Left lung (tissue), 10 donors: ENCODE measurements around the gene PAX5. TPM values are rescaled to one million over a fixed set of nuclear protein-coding genes. Genes with fewer than 3 reads are reported as not detected.

Experiments used
- ATAC-seq: fragments of 200-7000 bp; cut with Tn5 transposase; one replicate; pipeline ENCODE4 v1.9.1; 2020; ENCODE audit warnings: moderate library complexity
- DNase-seq, 4 donors: peaks; one replicate each; pipeline ENCODE4 v3.0.0-alpha.2; 2013 to 2020
- H3K27ac ChIP-seq, 2 donors: fragments of 200-600 bp; sonication (generic) in 1 of 2; one replicate each; pipeline versions ENCODE4 v1.5.0 to v1.8.0; 2020 to 2021
- H3K27me3 ChIP-seq, 2 donors: fragments of 200-600 bp; sonication (generic) in 1 of 2; one replicate each; pipeline versions ENCODE4 v1.5.0 to v1.8.0; 2020 to 2021
- H3K36me3 ChIP-seq, 2 donors: fragments of 200-600 bp; sonication (generic) in 1 of 2; one replicate each; pipeline versions ENCODE4 v1.5.0 to v1.8.0; 2020 to 2021
- H3K4me1 ChIP-seq, 2 donors: fragments of 200-600 bp; one replicate each; pipeline ENCODE4 v1.8.0; 2021
- H3K4me3 ChIP-seq, 2 donors: fragments of 200-600 bp; sonication (generic) in 1 of 2; one replicate each; pipeline versions ENCODE4 v1.5.0 to v1.8.0; 2020 to 2021; ENCODE audit warnings: mild to moderate bottlenecking in 1 of 2
- H3K9me3 ChIP-seq, 2 donors: fragments of 200-600 bp; sonication (generic) in 1 of 2; one replicate each; pipeline versions ENCODE4 v1.5.0 to v1.8.0; 2020 to 2021
- intact Hi-C, 2 donors: fragments of 100-400 bp; cut with DNase I; formaldehyde crosslinking; loops; one replicate each; pipeline versions ENCODE4 v1.11.2 to v1.14.2; 2022
- polyA plus RNA-seq, 6 donors: library from polyadenylated mRNA; unstranded; fragments of 120-200 nt; gene quantifications; one replicate each; pipeline ENCODE4 v1.2.1, GENCODE V29; 2013; ENCODE audit not compliant: insufficient read length in 6 of 6
- total RNA-seq, 2 donors: library from RNA; stranded (reverse); fragmentation: NEBNext Ultra II Directional; extraction: Animal tissue kit (Norgen Biotek cat#: 25700); gene quantifications; one replicate each; pipeline ENCODE4 v1.2.1, GENCODE V29; 2021
- TF ChIP-seq, protein P1 (sequence below), 2 donors: fragments of 200-600 bp; sonication (generic) in 1 of 2; IDR thresholded peaks; one replicate each; pipeline versions ENCODE4 v1.5.0 to v1.8.0; 2021; ENCODE audit warnings: antibody characterized with exemption in 2 of 2
- donor health status: DM: no; HTN: yes; CAD: no.
- donor health status: DM: no; HTN: no; CAD: no.

Gene PAX5
- total and polyA plus RNA-seq, 8 donors, result 0.03 to 0.65 (median 0.13) TPM

DNA sequence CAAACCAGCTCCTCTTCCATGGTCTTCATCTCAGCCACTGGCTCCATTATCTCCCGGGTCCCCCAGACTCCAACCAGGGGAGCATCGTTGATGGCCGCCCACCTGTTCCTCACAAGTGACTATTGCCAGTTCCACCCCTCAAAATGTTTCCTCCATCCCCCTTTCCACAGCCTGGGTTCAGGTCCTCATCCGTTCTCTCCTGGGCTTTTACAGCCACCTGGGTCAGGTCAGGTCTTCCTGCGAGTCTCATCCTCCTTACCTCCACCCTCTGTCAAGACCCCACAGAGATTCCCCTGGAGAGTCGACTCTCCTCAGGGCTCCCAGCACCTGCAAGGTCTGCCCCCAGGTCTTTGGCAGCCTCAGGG, 133.2 kb downstream of the PAX5 start:
- Histone ChIP-seq H3K4me1 (no peaks in the 10 kb centered on the region), H3K27me3 (peaks cover 0 to 43% of the 10 kb centered on the region in 2 donors), H3K36me3 (no peaks in the 10 kb centered on the region), H3K27ac (no peak overlapping the region), H3K4me3 (no peak overlapping the region), H3K9me3 (no peaks in the 10 kb centered on the region)
- DNase-seq, result peak in 1 of 4 donors; percentile 31
- ATAC-seq, result no peak
- TF ChIP-seq, protein P1, sequence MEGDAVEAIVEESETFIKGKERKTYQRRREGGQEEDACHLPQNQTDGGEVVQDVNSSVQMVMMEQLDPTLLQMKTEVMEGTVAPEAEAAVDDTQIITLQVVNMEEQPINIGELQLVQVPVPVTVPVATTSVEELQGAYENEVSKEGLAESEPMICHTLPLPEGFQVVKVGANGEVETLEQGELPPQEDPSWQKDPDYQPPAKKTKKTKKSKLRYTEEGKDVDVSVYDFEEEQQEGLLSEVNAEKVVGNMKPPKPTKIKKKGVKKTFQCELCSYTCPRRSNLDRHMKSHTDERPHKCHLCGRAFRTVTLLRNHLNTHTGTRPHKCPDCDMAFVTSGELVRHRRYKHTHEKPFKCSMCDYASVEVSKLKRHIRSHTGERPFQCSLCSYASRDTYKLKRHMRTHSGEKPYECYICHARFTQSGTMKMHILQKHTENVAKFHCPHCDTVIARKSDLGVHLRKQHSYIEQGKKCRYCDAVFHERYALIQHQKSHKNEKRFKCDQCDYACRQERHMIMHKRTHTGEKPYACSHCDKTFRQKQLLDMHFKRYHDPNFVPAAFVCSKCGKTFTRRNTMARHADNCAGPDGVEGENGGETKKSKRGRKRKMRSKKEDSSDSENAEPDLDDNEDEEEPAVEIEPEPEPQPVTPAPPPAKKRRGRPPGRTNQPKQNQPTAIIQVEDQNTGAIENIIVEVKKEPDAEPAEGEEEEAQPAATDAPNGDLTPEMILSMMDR (IDR thresholded peaks at IDR 0.05), result no peak
- intact Hi-C loops, result loop anchor here in 1 of 2 donors (5.0 kb wide), 1 partner anchor 49 kb away; no protein-coding TSS in a partner anchor

DNA sequence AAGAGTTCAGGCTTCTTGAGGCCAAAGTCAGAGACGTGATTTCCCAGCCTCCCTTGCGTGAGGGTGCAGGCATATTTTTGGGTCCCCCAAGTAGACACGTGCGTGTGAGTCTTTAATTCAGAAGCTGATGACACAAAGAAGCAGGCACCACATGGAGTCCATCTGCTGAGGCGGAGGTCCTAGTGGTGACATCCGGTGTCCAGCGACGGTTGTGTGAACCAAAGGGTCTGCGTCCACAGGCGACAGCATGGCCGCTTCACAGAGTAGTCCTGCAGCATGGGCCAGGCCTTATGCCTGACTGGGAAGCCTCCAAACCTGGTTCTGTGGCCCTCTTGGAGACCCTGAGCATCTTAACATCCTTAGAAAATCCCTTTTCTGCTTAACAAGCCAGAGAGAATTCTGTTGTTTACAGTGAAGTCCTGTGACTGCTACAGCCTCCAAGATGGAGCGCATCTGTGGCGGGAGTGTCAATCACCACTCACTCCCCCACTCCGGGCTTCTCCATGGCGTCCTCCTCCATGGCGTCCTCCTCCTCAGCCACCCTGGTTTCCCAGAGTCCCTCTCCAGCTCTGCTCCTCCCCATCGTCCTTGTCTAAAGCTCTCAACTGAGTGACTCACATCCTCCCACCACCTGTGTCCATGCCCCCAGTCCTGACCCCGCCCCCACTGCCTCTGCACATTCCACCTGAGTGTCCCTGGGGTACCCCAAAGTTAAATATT, 133.8 kb downstream of the PAX5 start:
- Histone ChIP-seq H3K4me1 (no peaks in the 10 kb centered on the region), H3K27me3 (peaks cover 0 to 38% of the 10 kb centered on the region in 2 donors), H3K36me3 (no peaks in the 10 kb centered on the region), H3K9me3 (no peaks in the 10 kb centered on the region), H3K4me3 (no peak overlapping the region), H3K27ac (no peak overlapping the region)
- TF ChIP-seq, protein P1 (IDR thresholded peaks at IDR 0.05), result no peak
- DNase-seq (peak in 1 of 4 donors; percentile 43), ATAC-seq (no peak)
- intact Hi-C loops, result loop anchor here in 1 of 2 donors (5.0 kb wide), 1 partner anchor 48 kb away; no protein-coding TSS in a partner anchor

DNA sequence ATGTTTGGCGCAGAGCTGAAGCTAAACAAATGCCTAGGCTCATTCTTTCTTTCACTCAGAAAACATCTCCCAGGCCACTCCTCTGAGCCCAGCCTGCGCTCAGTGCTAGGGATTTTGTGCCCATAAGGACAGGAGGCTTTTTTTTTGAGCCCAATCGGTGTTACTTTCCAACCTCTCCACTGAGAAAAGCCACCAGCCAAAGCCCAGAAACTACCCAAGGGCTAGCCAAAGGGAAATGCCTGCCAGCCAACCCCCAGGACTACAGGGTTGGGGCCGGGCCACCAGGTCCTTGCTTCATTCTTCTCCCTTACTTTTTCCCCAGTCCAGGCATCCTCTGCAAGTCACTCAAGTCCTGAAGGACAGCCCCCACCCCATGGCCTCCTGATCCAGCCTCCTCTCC, 134.7 kb downstream of the PAX5 start:
- ATAC-seq (no peak), DNase-seq (no peak)
- TF ChIP-seq, protein P1 (IDR thresholded peaks at IDR 0.05), result no peak
- H3K4me1 ChIP-seq, result no peaks in the 10 kb centered on the region
- no peaks in the 10 kb centered on the region for H3K9me3 ChIP-seq
- H3K27me3 ChIP-seq, result peaks cover 0 to 33% of the 10 kb centered on the region in 2 donors
- intact Hi-C loops, result no loop called here
- no peak overlapping the region for H3K27ac ChIP-seq
- H3K4me3 ChIP-seq, result no peak overlapping the region
- H3K36me3 ChIP-seq, result no peaks in the 10 kb centered on the region

DNA sequence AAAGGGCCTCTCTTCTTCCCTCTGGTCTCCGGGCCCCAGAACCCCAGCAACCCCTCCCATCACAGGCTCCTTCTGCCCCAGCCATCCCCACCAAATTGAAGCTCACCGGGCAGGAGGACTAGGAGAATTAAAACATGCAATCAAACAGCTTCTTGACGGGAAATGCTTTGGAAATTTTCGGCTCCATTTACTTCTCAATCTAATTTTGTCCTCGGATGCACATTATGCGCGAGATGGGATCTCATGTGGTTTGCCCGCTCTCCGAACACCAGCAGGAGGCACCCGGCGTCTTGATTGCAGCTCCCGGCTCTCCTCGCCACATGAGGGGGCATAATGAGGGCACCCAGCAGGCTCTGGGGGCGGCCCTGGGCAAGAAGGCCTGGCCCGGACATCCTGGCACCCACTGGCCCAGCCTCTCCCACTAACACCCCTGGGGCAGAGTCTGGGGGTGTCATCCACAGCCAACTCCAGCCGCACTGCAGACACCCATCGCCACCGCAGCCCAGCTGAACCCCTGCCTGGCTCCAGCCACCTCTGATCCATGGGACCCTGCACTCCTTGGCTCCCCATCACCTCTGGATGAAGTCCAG, 135.5 kb downstream of the PAX5 start:
- ATAC-seq, result no peak
- H3K9me3 ChIP-seq, result no peaks in the 10 kb centered on the region
- TF ChIP-seq, protein P1 (IDR thresholded peaks at IDR 0.05), result no peak
- no peak overlapping the region for H3K27ac ChIP-seq
- H3K4me1 ChIP-seq, result no peaks in the 10 kb centered on the region
- no peaks in the 10 kb centered on the region for H3K36me3 ChIP-seq
- peaks cover 0 to 33% of the 10 kb centered on the region in 2 donors for H3K27me3 ChIP-seq
- H3K4me3 ChIP-seq, result no peak overlapping the region
- intact Hi-C loops, result no loop called here
- DNase-seq, result no peak

DNA sequence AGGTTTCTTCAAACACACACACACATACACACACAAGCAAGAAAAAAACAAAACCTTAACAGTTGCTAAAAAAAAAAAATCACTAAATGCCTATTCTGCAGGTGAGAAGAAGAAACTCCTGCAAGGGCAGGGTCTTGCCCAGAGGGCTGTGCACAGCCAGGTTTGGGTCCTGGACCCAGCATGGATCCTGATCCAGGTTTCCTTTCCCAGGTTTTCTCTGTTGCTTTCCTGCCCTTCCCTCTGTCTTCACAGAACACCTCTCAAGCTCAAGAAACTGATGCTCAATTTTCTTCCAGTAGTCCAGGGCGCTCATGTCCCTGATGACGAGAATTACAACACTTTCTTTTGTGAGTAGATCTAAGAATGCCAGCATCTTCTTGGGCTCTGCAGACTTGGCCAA, 136.6 kb downstream of the PAX5 start:
- H3K36me3 ChIP-seq, result no peaks in the 10 kb centered on the region
- H3K9me3 ChIP-seq, result no peaks in the 10 kb centered on the region
- DNase-seq (no peak), ATAC-seq (no peak)
- TF ChIP-seq, protein P1 (IDR thresholded peaks at IDR 0.05), result no peak
- no peak overlapping the region for H3K27ac ChIP-seq
- intact Hi-C loops, result no loop called here
- H3K4me1 ChIP-seq, result no peaks in the 10 kb centered on the region
- H3K4me3 ChIP-seq, result no peak overlapping the region
- peaks cover 0 to 33% of the 10 kb centered on the region in 2 donors for H3K27me3 ChIP-seq
